NCI-H2171 (cell line): ENCODE data around the gene GNA12.

ENCODE experiments used
- DNase-seq: peaks from one replicate; lab custom pipeline; 2025; lab: John Stamatoyannopoulos, UW

The GNA12 gene

DNA sequence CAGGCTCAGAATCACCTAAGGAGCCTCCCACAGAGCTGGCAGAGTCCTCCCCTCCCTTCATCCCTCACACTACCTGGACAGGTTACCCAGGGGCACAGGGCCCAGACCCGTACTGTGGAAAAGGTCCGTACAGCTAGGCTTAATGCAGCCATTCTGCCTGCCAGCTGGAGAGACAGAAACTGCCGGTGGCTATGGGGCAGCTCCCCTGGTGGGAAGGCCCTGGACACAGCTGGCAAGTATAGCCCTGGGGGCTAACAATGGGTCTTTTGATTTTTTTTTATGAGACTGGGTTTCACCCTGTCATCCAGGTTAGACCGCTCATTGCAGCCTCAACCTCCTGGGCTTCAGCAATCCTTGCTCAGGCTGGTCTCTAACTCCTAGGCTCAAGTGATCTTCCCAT lies 68.3 kb downstream of the GNA12 start:
- no peak for DNase-seq

DNA sequence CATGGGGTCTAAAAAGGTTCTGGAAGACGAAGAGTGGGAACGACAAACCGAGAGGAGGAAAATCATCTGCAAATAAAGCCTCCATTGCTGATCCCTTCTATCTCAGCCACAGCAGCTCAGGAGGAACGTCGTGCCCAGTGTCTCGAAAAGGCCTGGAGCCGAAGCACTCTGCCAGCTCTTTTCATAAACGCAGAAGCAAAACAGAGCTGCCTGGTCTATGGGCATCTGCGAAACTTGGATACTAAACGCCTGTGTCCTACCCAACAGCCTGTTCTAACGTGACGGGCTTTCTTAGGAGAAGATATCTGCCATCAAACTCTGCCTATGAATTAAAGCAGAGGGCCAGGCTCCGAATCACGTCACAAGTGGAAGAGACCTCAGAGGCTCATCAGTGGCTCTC lies 68.7 kb downstream of the GNA12 start:
- DNase-seq = no peak

DNA sequence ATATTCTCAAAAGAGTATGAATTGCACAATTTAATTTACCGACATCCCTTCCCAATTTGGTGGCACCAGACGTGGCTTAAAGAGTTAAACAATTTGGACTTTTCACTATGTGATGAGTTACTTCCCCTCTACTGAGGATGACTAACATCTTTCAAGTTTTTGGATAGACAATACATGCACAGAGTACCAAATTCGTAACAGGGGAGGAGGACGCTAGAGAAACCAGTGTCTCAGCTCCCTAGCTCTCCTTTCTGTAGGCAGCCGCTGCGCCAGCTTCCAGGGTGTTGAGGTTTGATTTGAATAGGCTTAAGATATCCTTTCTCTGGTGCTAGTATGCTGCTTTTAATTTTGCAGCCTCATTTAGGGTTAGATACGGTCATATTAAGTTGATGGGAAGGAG lies 69.2 kb downstream of the GNA12 start:
- no peak for DNase-seq

DNA sequence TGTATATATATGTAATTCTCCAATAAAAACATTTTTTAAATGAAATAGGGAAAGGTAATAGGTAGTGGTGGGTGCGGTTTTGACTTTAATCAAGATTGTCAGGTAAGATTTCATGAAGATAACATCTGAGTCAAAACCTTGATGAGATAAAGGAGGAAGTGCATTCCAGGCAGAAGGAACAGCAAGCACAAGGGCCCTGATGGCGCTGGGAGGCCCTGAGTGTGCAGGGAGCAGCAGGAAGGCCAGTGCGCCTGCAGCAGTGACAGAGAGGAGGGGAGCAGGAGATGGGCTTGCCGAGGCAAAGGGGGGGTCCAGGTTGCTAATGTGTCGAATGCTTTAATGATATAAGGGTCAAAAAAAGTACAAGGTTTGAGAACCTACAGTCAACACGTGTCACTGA lies 69.8 kb downstream of the GNA12 start:
- DNase-seq = no peak

DNA sequence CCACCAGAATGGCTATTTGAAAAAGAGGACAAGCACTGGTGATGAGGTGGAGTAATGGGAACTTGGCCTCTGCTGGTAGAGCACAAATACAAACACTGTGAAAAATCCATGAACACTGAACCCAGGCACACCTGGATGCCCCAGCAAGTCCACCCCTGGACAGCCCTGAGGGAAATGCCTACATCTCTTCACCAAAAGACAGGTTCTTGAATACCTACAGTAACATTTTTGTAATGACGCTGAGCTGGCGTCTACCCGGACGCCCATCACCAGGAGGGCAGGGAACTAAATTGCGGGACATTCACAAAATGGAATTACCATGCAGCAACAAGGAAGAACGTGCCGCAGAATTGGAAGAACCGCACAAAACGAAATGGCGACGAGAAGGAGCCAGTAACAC lies 70.5 kb downstream of the GNA12 start:
- no peak for DNase-seq

DNA sequence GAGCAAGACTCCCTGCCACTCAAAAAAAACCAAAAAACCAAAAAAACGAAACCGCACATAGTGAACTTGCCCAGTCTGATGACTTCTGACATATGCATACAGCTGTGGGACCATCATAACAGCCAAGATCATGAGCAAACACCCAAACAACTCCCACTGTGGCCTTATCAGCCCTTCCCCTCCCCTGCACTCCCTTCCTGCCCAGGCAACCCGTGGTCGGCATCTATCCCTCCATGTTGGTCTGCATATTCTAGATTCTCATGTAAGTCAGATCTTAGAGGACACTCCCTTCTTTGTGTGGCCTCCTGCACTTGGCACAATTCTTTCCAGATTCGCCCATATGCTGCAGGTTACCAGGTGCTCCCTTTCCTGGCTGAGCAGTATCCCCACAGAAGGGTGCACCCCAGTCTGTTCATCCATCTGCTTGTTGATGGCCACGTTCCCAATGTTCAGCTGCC lies 72.8 kb downstream of the GNA12 start:
- DNase-seq = peak; percentile 11

DNA sequence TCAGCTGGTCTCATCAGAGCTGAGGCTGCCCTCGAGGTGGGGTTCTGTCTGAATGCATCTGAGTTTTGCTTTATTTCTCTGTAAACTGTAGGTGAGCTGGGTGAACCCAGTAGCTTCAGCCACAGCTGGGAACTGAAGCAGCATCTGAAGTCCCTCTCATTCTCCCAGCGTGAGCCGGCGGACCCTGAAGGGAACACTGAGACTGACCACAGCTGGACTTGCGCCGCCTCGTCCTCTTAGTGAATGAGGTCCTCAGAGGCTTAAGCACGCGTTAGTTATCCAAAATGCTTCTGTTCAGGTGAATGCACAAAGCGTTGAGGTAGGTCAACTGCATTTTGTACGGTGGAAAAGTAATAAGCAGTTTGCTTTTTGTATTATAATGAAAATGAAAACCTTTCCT lies 79.5 kb downstream of the GNA12 start:
- DNase-seq = no peak

- DNase-seq = no peak
These were observed 80.5 kb downstream of the GNA12 start for GRCh38 chr7:2763597-2763996.

GRCh38 chr7:2761801-2762497 lies 82.2 kb downstream of the GNA12 start:
- no peak for DNase-seq

DNA sequence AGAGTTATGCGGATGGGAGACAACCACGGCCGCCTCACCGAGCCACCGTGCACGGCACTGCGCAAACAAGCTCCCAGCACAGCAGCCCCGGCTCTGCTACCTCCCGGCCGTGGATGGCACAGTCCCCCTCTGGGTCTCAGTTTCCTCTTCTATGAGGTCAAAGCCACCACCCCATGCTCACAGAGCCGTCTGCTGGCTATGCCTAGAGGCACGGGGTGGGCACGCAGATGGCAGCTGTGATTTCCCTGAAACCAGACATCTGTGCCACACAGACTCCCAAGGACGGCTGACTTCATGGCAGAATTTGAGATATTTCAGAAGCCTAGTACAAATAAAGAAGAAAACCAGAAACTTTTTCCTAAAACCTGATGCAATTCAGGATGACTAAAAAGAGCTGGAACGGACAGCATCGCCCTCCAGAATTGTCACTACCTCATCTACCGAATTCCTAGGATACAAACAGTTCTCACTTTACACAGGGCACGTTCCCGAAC lies 82.9 kb downstream of the GNA12 start:
- no peak for DNase-seq

- peak; percentile 13 for DNase-seq
These were observed 83.8 kb downstream of the GNA12 start for GRCh38 chr7:2760098-2760889.

DNA sequence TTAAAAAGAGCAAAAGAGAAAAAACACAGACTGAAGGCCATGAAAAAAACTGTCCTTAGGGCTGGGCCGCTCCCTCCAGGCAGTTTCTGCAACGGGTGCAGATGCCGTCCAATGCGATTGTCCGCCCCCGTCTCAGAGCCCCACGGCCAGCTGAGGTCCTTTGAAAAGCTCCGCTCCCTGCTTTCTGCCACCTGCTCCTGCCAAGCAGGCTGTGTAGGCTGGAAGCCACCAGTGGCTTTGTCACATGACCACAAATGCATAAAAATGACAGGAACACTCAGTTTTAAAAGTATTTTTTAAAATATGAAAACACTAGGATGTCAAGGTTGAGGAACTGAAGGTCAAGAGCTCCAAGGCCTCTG lies 84.4 kb downstream of the GNA12 start:
- no peak for DNase-seq

DNA sequence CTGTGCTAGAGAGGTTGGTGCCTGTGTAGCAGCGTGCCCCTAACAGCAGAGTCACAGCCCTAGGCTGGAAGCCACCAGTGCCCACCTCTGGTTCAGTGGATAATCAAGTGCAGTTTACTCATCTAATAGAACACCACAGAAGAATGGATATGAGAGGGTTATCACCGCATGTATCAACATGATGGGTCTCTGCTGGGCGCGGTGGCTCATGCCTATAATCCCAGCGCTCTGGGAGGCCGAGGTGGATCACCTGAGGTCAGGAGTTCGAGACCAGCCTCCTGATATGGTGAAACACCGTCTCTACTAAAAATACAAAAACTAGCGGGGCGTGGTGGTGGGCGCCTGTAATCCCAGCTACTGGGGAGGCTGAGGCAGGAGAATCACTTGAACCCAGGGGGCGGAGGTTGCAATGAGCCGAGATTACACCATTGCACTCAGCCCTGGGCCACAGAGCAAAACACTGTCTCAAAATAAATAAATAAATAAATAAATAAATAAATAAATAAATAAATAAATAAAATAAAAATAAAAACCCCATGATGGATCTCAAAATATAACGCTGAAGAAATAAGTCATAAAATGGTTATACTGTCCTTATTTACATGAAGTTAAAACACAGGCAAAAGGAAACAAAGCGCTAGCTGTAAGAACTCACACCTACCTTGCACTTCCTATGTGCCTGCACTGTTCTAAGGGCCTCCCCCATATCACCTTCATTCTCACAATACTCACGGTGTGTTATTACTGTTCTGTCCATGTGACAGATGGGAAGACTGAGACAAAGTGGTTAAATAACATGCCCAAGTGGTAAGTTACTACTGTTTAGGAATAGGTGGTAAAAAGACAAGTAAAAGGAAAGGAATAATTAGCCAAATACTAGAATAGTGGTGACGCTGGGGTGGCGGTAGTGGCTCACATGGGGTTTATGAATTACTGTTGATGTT lies 85.2 kb downstream of the GNA12 start:
- no peak for DNase-seq

GRCh38 chr7:2757904-2758672 lies 86.0 kb downstream of the GNA12 start:
- DNase-seq = no peak

DNA sequence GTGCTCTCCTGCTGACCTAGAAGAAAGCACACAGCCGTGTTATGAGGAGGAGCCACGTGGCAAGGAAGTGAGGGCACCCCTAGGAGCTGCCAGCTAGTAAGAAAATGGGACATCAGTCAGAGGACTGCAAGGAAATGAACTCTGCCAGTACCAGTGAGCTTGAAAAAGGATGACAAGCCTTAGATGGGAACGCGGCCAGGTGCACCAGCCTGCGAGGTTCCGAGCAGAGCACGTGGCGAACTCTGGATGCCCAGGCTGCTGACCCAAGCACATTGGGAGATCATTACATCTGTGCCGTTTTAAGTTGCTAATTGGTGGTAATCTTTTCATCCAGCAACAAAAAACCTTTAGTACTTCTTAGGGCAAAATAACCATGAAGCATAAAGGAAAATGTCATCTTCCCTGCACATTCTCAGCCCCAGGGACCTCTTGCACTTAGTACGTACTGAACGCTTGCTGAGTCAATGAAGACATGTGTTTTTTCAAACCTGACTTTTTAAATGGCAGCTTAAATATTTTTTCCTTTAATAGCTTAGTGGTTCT lies 86.7 kb downstream of the GNA12 start:
- DNase-seq = no peak

GRCh38 chr7:2755531-2755930 lies 88.6 kb downstream of the GNA12 start:
- DNase-seq = no peak

- no peak for DNase-seq
These were observed 89.2 kb downstream of the GNA12 start for GRCh38 chr7:2754912-2755311.

DNA sequence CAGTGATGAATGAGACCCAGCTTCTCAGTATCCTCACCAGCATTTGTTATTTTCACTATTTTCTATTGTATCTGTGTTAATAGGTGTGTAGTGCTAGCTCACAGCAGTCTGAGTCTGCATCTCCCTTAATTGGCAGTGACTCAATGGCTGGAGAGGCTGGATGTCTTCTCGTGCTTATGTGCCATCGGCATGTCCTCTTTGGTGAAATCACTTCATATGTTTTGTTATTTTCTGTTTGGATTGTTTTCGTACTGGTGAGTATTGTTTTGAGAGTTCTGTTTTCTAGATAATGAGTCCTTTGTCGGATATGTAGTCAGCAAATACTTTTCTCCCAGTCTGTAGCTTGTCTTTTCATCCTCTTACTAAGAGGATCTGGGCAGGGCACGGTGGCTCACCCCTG lies 90.0 kb downstream of the GNA12 start:
- no peak for DNase-seq

GRCh38 chr7:2753148-2753547 lies 91.0 kb downstream of the GNA12 start:
- DNase-seq = no peak

- no peak for DNase-seq
These were observed 93.0 kb downstream of the GNA12 start for GRCh38 chr7:2751086-2751485.

DNA sequence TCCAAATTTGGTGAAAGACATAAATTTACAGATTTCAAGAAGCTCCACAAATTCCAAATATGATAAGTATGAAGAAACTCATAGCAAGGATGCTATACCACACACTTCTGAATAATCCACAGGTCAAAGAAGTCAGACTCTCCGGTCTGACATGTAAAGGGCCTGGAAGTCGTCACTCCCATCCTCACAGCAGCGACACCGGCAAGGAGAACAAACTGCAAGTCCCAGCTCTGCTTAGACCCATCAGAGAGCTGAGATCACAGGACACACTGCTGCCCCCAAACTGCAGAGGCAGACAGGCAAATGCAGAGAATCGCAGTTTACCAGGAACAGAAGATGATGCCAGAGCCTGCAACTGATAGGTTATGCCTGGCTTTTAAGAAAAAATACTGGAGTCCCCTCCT lies 94.1 kb downstream of the GNA12 start:
- DNase-seq = no peak
